Measurements from ENCODE around the gene SHROOM1.

GRCh38 chr5:132790201-132790865 lies 40.1 kb downstream of the SHROOM1 start:
- TF ChIP-seq EZH2 (optimal IDR thresholded peaks at IDR 0.05; ENCODE audit: low read depth, low read length) (no peak), CTCF (IDR thresholded peaks at IDR 0.05; ENCODE audit: low read length) (no peak), EZH2phosphoT487 (IDR thresholded peaks at IDR 0.05; ENCODE audit: low read length) (no peak)
